GM12878 (cell line): ENCODE results near the gene QSOX2.

Experiments used
- HDAC2 ChIP-seq: fragments of 200-600 bp; sonication (generic); IDR thresholded peaks from 2 replicates; pipeline ENCODE4 v1.6.1; 2017
- TF ChIP-seq, protein P1 (sequence below): fragments of 150-350 bp; IDR thresholded peaks from 2 replicates; pipeline ENCODE4 v1.6.1; 2016; ENCODE audit warnings: low read depth, low read length
- TF ChIP-seq, protein P2 (sequence below): fragments of 450-650 bp; IDR thresholded peaks from 2 replicates; pipeline ENCODE4 v1.6.1; 2017; ENCODE audit warnings: antibody characterized with exemption, mild to moderate bottlenecking, moderate library complexity

DNA sequence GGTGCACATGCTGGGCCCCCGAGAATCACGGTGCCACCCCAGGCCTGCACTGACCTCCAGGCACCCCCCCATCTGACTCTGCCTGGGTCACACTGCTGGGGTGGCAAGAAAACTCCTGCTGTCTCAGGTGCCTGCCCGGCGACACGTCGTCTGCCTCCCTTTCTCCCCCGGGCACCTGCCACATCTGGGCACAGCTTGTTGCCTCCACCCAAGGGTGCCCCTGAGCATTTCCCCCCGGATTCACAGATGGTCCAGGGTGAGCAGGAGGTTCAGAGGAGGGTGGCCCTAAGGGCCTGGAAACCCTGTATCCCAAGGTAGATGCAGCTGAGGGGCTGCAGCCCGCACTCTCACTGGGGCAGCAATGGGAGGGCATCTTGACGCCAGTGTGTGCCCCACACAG, 14.9 kb upstream of the QSOX2 start:
- no peak for TF ChIP-seq HDAC2
- TF ChIP-seq, protein P1, sequence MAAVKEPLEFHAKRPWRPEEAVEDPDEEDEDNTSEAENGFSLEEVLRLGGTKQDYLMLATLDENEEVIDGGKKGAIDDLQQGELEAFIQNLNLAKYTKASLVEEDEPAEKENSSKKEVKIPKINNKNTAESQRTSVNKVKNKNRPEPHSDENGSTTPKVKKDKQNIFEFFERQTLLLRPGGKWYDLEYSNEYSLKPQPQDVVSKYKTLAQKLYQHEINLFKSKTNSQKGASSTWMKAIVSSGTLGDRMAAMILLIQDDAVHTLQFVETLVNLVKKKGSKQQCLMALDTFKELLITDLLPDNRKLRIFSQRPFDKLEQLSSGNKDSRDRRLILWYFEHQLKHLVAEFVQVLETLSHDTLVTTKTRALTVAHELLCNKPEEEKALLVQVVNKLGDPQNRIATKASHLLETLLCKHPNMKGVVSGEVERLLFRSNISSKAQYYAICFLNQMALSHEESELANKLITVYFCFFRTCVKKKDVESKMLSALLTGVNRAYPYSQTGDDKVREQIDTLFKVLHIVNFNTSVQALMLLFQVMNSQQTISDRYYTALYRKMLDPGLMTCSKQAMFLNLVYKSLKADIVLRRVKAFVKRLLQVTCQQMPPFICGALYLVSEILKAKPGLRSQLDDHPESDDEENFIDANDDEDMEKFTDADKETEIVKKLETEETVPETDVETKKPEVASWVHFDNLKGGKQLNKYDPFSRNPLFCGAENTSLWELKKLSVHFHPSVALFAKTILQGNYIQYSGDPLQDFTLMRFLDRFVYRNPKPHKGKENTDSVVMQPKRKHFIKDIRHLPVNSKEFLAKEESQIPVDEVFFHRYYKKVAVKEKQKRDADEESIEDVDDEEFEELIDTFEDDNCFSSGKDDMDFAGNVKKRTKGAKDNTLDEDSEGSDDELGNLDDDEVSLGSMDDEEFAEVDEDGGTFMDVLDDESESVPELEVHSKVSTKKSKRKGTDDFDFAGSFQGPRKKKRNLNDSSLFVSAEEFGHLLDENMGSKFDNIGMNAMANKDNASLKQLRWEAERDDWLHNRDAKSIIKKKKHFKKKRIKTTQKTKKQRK, result no peak
- TF ChIP-seq, protein P2, sequence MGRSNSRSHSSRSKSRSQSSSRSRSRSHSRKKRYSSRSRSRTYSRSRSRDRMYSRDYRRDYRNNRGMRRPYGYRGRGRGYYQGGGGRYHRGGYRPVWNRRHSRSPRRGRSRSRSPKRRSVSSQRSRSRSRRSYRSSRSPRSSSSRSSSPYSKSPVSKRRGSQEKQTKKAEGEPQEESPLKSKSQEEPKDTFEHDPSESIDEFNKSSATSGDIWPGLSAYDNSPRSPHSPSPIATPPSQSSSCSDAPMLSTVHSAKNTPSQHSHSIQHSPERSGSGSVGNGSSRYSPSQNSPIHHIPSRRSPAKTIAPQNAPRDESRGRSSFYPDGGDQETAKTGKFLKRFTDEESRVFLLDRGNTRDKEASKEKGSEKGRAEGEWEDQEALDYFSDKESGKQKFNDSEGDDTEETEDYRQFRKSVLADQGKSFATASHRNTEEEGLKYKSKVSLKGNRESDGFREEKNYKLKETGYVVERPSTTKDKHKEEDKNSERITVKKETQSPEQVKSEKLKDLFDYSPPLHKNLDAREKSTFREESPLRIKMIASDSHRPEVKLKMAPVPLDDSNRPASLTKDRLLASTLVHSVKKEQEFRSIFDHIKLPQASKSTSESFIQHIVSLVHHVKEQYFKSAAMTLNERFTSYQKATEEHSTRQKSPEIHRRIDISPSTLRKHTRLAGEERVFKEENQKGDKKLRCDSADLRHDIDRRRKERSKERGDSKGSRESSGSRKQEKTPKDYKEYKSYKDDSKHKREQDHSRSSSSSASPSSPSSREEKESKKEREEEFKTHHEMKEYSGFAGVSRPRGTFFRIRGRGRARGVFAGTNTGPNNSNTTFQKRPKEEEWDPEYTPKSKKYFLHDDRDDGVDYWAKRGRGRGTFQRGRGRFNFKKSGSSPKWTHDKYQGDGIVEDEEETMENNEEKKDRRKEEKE, result no peak
